HG03135 (cell line): ENCODE data around the gene LMF1.

Experiments
- ATAC-seq: cut with Tn5 transposase; IDR thresholded peaks from one replicate; pipeline ENCODE4 v1.9.1; 2021; ENCODE audit warnings: mild to moderate bottlenecking, moderate library complexity; ENCODE audit not compliant: unreplicated experiment

LMF1 gene

DNA sequence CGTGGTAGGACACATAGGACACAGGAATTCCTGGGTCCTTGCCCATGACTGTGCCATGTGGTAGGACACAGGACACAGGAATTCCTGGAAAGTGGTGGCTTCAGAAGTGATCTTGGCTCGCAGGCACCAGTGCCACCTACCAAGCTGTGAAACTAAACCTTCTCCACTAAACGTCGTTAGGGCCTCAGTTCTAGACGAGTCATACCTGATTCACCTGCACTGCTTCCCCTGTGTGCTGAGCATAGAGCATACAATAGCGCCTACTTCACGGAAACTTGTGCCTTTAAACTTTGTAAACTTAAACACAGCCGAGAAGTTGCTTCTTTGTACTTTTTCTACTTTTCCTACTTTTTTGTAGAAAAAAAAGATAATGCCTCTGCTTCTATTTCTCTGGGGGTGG is 15.6 kb upstream of the LMF1 start:
- no peak for ATAC-seq

DNA sequence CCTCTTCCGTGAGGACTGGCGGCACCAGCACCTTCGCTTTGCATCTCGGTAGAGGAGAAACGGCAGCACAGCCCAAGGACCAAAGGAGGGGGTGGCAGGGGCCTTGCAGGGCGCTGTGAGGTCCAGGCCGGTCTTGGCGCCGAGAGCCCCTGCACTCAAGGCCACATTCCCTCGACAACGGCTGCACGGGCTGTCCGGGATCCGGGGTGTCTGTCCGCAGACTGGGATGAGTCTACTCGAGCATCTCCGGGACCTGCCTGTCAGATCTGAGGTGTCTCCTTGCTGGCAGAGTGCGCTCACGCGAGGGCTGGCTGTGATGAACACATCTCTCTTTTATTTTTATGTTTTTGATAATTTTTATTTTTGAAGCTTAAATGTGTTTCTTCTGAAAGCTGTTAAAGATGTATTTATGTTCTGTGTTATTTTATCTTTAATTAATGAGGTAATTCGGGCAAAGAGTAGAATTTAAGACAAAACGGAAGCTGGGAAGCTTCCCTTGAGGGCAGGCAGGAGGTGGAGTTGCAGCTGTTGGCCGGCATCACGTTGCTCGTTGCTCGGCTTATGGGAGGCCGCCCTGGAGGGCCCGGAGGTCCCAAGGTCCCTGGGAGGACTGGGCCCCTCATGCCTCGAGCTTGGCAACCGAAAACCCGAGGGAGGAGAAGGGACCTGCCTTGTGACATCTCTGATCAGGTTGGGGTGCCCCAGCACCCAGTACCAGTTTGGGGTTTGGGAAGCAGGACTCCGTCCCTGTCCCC is 15.0 kb upstream of the LMF1 start:
- no peak for ATAC-seq

DNA sequence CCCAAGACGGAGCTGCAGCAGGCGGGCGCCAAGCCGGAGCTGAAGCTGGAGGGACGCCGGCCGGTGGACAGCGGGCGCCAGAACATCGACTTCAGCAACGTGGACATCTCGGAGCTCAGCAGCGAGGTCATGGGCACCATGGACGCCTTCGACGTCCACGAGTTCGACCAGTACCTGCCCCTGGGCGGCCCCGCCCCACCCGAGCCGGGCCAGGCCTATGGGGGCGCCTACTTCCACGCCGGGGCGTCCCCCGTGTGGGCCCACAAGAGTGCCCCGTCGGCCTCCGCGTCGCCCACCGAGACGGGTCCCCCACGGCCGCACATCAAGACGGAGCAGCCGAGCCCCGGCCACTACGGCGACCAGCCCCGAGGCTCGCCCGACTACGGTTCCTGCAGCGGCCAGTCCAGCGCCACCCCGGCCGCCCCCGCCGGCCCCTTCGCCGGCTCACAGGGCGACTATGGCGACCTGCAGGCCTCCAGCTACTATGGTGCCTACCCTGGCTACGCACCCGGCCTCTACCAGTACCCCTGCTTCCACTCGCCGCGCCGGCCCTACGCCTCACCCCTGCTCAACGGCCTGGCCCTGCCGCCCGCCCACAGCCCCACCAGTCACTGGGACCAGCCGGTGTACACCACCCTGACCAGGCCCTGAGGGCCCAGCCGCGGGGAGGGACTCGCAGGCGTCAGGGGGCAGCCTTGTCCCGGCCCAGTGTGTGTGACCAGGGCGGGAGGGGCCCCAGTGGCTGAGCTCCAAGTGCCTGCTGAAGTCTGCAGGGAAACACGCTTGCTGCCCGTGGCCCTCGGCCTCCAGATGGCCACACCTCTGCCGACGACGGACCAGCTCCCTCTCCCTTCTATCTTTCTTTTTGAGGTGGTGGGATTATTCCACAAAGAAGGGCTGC is 14.2 kb upstream of the LMF1 start:
- ATAC-seq, result no peak

DNA sequence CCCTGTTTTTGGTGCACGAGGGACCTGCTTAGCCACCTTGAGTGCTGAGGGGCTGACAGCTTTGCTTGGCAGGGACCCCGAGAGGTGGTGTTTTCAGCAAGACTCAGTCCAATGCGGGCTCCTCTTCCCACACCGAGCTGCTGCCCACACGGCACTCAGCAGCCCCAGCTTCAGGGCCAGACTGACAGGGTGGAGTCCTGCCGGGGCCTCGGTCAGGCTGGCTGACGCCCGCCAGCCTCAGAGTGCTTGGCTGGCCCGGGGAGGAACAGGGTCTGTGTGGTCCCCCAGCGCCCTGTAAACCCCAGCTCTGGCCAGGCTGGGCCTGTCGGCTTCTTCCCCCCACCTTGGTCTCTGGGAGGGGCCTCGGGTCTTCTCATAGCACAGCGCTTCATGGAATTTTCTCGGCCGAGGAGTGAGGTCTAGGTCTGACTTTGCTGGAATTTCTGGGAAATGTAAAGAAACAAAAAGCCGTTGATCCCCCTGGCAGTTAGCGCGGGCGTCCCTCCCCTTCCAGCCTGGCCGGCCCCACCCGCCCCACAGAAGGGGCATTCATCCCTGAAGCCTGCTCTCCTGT is 13.4 kb upstream of the LMF1 start:
- ATAC-seq, result no peak

DNA sequence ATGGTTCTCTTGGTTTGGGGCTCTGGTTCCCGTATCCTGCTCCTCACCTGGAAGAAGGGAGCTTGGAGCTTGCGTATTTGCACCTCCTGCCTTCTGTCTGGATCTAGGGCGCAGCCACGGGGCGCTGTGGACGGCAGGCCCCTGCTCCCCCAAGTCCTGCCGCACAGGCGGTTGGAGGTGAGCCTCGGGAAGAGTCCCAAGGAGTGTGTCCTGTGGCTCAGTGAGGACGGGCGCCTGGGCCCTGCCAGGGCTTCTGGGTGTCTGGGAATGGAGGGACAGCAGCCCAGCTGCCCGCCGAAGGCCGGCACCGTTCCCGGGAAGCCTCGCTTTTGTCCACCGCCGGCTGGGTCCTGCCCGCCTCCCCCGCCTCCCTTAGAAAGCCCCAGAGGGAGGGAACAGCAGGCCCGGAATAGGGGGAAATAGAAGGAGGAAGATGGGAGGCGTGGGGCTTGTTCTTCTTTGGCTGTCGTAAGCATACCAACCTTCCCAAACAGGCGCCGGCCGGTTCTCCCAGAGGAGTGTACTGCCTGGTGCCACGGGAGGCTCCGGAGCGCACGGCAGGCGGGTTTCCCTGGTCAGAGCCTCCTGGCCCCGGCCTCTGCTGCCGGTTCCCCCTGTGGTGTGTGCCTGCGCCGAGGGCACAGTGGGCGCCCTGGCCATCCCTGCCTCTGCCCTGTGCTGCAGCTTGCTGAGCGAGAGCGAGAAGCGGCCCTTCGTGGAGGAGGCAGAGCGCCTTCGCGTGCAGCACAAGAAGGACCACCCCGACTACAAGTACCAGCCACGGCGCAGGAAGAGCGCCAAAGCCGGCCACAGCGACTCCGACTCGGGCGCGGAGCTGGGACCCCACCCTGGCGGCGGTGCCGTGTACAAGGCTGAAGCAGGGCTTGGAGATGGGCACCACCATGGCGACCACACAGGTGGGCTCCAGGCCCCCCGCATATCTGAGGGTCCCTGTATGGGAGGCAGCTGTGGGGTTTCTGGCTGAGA is 12.6 kb upstream of the LMF1 start:
- ATAC-seq, result no peak

DNA sequence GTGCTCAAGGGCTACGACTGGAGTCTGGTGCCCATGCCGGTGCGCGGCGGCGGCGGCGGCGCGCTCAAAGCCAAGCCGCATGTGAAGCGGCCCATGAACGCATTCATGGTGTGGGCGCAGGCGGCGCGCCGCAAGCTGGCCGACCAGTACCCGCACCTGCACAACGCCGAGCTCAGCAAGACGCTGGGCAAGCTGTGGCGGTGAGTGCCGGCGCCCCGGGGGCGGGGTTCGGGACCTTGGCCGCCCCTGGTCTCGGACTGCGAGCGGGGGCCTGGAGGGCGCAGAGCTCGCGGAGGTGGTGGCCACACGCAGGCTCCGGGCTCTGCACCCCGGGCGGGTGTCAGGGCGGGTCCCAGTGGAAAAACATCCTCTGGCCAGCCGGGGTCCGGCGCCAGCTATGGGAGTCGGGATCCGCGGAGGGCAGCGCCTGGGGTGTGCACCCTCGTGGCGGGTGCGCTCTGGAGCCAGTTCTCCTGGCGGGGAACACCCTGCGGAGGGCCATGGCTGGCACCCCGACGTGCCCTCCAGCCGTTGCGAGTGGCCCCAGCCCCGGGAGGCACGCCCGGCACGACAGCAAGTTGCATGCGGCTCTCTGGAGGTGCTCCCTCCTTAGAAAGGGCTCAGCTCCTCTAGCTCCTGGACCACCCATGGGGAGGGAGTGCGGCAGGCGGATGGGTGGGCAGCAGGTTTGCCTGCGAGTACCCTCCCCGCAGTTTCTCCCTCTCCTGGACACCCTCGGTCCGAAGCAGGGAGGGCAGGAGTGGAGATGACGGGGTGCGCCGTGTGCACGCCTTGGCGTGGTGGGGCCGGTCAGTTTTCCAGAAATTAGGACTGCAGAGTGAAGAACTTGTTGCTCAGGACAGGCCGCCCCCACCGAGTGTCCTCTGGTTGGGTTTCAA is 11.6 kb upstream of the LMF1 start:
- ATAC-seq, result no peak

DNA sequence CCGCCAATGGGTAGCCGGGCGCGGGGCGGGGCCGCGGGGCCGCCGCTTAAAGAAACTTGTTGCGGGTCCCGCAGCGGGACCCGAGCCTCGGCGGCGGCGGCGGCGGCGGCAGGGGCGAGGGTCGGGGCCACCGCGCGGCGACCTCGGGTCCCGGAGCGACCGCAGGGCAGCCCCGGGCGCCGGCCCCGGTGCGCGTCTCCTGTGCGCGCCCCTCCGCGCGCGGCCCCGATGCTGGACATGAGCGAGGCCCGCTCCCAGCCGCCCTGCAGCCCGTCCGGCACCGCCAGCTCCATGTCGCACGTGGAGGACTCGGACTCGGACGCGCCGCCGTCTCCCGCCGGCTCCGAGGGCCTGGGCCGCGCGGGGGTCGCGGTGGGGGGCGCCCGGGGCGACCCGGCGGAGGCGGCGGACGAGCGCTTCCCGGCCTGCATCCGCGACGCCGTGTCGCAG is 10.9 kb upstream of the LMF1 start, which contains the start of gene SOX8:
Gene SOX8, plus strand, starts transcription at position 76 of the 450 bp plus-strand sequence. Its CDS starts 153 bp downstream, at position 229.
- ATAC-seq, result no peak

DNA sequence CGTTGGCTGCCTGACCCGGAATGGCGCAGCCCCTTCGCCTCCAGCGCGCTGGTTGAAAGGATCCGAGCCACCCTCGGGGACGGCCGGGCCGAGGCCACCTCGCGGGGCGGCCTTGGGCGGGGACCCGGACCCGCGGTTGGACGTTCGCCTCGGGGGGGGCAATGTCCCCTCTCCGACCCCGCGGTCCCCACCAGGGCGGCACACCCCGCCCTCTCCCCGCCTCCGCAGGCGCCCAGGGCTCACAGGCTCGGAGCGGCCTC is 9.7 kb upstream of the LMF1 start:
- ATAC-seq, result no peak

DNA sequence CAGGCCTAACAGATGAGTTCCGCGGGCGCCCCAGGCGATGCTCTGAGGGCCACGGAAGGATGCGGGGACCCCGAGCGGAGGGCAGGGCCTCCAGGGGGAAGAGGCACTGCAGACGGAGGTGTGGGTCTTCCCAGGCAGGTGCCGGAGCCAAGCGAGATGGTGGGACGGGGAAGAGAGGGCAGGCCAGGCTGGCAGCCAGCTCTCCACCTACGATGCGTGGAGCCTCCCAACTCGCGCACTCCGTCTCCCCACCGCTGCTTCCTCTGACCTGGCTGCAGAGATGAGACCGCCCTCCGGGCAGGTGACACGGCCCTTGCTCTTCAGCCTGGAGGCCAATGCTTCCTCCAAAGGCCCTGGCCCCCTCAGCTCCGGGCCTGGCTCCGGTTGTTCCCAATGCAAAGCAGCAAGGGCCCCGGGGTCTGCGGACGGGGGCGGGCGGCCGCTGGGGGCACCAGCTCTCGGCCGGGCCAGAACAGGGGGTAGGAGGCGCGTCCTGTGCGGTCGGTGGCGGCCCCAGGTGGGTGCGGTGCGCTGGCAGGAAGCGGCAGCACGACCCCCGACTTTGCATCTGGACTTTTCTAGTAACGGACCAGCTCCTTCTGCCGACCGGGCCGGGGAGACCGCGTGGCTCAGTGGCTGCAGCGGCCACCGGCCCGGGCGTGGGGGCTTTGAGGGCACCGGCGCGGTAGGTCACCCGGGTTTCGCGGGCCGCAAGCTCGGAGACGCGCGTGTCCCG is 9.2 kb upstream of the LMF1 start:
- ATAC-seq, result no peak

DNA sequence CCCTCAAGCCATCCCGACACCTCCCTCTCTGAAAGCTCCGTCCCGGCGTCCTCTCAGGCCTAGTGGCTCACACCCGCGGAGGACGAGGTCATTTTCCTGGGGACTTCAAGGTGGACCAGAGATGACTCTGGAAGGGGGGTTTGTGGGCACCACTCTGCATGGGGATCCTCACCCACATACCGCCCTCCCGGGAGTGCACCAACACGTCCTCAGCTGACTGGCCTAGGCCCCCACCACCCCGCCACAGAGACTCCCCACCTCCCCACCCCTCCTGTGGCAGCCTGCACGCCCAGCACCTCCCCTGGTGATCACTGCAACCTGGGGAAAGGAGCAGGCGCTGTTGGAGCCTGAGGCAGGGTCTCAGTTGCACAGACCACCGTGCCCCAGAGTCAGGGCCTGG is 8.4 kb upstream of the LMF1 start:
- no peak for ATAC-seq

DNA sequence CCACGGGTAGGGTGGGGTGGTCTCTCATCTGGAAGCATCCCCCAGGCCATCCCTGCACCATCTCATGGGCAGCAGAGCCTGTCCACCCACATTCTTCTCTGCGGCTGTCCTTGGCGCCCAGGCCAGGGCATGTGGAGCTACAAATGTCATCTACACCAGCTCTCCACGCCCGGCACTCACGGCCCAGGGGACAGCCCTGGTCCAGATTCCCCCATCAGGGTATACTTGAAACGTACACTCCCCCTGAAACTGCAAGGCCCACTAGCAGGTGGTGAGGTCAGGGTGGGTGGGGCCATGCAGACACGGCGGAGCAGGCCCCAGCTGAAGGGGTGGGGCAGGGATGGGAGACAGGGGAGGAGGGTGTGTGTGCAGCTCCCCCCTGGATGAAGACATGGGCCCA is 7.6 kb upstream of the LMF1 start:
- no peak for ATAC-seq

DNA sequence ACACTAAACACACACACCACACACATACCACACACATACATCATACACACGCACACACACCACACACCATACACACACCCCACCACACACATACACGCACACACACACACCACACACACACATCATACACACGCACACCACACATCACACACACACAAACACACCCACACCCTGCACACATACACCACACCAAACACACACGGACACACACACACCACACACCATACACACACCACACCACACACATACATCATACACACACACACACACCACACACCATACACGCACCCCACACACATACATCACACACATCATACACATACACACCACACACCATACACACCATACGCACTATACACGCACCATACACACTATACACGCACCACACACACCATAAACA is 7.1 kb upstream of the LMF1 start:
- ATAC-seq, result no peak

DNA sequence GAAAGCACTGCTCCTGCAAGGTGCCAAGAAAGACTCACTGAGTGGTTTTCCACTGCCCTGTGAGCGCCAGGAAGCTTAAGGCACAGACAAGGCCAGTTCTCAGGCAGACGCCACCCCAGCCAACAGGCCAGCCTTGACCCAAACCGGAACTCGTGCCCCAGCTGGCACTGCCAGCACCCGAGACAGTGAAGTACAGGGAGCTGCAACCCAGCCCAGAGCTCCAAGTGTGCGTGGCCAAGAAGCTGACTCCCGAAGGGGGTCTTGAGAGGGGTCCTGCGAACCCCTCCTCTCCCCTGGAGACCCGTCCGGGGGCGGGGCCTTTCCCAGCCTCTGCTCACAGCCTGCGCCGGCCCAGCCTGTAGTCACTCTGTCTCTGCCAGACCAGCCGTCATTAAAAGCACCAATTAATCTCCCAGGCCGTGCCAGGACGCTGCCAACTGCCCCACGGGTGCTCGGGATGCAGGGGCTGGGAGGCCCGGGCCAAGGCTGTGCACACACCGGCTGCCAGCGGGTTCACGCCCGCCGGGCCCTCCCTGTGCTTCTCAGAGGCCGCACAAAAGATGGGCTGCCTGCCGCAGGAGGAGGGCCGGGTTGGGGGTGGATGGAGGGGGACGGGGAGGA is 6.4 kb upstream of the LMF1 start:
- ATAC-seq, result no peak

DNA sequence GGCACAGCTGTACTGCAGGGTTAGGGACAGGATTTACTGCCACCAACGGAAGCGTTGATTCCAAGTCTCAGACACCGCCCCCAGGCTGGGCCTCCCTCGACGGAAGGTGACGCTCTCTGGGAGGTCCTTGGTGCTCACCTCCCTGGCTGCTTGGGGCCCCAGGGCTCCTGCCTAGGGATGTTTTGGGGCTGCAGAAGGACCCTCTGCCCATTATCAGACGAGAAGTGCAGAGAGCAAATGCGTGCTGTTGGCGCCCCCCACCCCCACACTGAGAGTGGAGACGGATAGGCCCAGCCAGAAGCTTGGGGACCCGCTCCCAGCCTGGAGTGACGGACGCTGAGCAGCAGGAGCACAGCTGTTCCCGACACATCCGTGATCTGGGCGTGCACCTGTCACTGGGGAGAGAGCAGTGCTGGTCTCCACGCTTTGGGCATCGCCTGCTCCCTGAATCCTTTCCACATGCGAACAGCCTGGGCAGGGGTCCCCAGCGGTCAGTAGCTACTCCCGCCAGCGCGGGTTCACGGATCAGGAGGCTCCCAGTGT is 5.7 kb upstream of the LMF1 start:
- no peak for ATAC-seq

DNA sequence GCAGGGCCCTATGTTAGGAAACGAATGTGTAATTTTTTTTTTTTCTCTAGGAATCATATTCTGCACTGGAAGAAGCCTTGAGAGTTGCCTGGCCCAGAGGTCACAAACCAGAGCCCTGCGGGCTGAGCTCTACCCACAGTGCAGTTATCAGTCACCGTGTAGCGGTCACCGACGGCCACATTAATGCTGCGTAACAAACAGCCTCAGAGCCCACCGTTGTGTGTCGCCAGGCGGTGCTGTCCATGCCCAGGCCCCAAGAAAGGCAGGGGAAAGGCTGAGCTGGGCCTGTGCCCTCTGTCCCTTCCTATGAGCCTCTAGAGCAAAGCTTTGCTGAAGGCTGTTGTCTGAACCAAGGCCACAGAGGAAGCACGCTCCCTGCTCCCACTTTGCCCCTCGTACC is 4.5 kb upstream of the LMF1 start:
- ATAC-seq, result no peak

DNA sequence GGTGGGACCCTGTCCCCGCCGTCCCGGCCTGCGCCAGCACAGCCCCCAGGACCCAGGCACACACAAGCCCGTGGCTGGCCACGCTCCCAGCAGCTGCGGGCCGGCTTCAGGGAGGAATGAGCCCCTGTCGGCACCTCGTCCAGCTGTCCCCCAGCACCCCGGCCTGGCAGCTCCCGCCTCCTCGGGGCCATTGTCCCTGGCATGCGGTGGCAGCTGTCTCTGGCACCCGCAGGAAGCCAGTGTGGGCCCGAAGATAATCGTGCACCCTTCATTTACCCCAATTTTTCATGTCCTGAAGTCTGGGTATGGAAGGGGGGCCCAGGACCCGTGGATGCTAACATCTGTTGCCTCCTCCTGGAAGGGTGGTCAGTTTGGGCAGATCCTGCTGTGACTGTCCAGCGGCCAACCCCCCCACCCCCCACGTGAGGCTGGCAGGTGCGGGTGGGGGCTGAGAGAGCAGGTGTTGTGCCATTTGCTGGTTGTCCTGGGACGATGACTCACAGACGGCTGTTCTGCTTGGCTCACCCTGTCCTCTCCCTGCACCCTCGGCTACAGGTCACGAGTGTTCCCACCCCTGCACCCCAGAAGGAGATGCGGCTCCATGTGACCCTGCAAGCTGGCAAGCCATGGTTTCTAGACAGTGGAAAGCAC is 4.0 kb upstream of the LMF1 start:
- no peak for ATAC-seq

DNA sequence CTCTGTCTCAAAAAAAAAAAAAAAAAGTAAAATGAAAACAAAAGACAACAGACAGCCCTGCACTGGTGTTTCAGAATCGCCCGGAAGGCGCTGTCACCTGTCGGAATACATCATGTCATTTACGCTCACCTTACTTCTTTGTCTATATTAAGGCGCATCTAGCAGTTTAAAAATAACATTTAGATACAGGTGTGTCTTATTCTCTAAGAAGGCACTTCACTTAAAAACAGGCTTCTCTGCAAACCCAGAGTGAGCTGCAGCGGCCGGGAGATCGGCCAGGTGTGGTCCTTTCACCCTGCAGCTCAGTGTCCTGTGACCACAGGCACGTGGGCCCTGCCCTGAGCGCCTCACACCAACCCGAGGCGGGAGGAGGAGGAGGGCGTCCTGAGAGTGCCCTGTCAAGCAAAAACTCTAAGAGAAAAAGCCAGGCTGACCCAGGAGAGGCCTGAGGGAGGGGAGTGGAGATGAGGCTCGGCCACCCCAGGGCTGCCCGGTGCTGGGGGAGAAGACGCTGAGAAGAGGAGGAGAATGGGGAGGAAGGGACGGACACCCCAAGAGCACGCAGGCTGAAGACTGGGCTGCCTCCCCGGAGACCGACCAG is 3.3 kb upstream of the LMF1 start:
- ATAC-seq, result no peak
